Fibroblast of lung (primary cell): ENCODE results near the gene SLFN12L. TPM values are rescaled to one million over a fixed set of nuclear protein-coding genes. Genes with fewer than 3 reads are reported as not detected.
"Not testable (repeated sequence)": the region's sequence is repeated elsewhere in the genome, so short reads cannot be mapped to it uniquely, and the experiment has no call there.

ENCODE experiments used
- DNase-seq, 2 donors: peaks; one replicate each; pipeline versions ENCODE4 v3.0.0 to v3.0.0-alpha.2; 2010; ENCODE audit warnings: low read depth in 2 of 2
- H2AFZ ChIP-seq: 2 replicates; pipeline ENCODE4 v1.5.1; 2012; ENCODE audit warnings: low read length, control low read depth, inconsistent platforms
- H3K27ac ChIP-seq: 2 replicates; pipeline ENCODE4 v1.5.1; 2011; ENCODE audit warnings: low read length, control low read depth; ENCODE audit not compliant: insufficient read depth
- H3K27me3 ChIP-seq: 2 replicates; pipeline ENCODE4 v1.5.1; 2011; ENCODE audit warnings: mild to moderate bottlenecking, low read length; ENCODE audit not compliant: control insufficient read depth, insufficient read depth
- H3K36me3 ChIP-seq: 2 replicates; pipeline ENCODE4 v1.5.1; 2011; ENCODE audit warnings: low read length; ENCODE audit not compliant: control insufficient read depth, insufficient read depth
- H3K4me1 ChIP-seq: 2 replicates; pipeline ENCODE4 v1.5.1; 2011; ENCODE audit warnings: low read length; ENCODE audit not compliant: control insufficient read depth, insufficient read depth; ENCODE audit errors: extremely low read depth
- H3K4me2 ChIP-seq: 2 replicates; pipeline ENCODE4 v1.5.1; 2011; ENCODE audit warnings: low read length, control low read depth; ENCODE audit not compliant: insufficient read depth; ENCODE audit errors: extremely low read depth
- H3K4me3 ChIP-seq, 4 experiments: fragments of 200-600 bp in 1 of 4; sonication (generic) in 1 of 4; replicated peaks in 1 of 4; 2 replicates each; pipeline ENCODE4 v1.5.1; 2011 to 2016; ENCODE audit warnings: low read length in 4 of 4, low read depth in 3 of 4, mild to moderate bottlenecking in 3 of 4, control low read depth in 2 of 4, inconsistent platforms in 1 of 4, mixed read lengths in 1 of 4; ENCODE audit not compliant: insufficient read depth in 1 of 4; ENCODE audit errors: control extremely low read depth in 1 of 4
- H3K79me2 ChIP-seq: 2 replicates; pipeline ENCODE4 v1.5.1; 2012; ENCODE audit warnings: mild to moderate bottlenecking, low read length, inconsistent platforms; ENCODE audit not compliant: control insufficient read depth, insufficient read depth
- H3K9ac ChIP-seq: 2 replicates; pipeline ENCODE4 v1.5.1; 2011; ENCODE audit warnings: mild to moderate bottlenecking, low read length, control low read depth; ENCODE audit not compliant: insufficient read depth
- H3K9me3 ChIP-seq: 2 replicates; pipeline ENCODE4 v1.5.1; 2012; ENCODE audit warnings: low read depth, low read length; ENCODE audit not compliant: control insufficient read depth, insufficient read depth
- H4K20me1 ChIP-seq: 2 replicates; pipeline ENCODE4 v1.5.1; 2011; ENCODE audit warnings: low read length; ENCODE audit not compliant: control insufficient read depth, insufficient read depth; ENCODE audit errors: extremely low read depth
- EZH2 ChIP-seq: IDR thresholded peaks from 2 replicates; pipeline ENCODE4 v1.5.1; 2012; ENCODE audit warnings: low read length, control low read depth, mild to moderate bottlenecking; ENCODE audit errors: missing control alignments
- polyA plus RNA-seq, 2 donors: library from polyadenylated mRNA; depleted of rRNA in 1 of 2; stranded (reverse) in 1 of 2; unstranded in 1 of 2; fragments of >200 nt; gene quantifications; 2 replicates each; pipeline ENCODE4 v1.2.1, GENCODE V29; 2011 to 2012; ENCODE audit warnings: missing spikeins in 1 of 2
- total RNA-seq: library from RNA; depleted of rRNA; stranded (reverse); fragments of >200 nt; gene quantifications from 2 replicates; pipeline ENCODE4 v1.2.1, GENCODE V29; 2014
- TF ChIP-seq, protein P1 (sequence below), 2 donors: IDR thresholded peaks in 1 of 2; conservative IDR thresholded peaks in 1 of 2; 1 replicate in 1 of 2; 2 replicates in 1 of 2; pipeline ENCODE4 v1.5.1; 2011 to 2012; ENCODE audit warnings: low read length in 2 of 2, control low read depth in 1 of 2, inconsistent platforms in 1 of 2, low read depth in 1 of 2, mild to moderate bottlenecking in 1 of 2

Gene SLFN12L
- total and polyA plus RNA-seq, 2 donors (not counting 1 experiment from before 2014, with no cell fraction given) = 0.09 to 0.17 TPM

DNA sequence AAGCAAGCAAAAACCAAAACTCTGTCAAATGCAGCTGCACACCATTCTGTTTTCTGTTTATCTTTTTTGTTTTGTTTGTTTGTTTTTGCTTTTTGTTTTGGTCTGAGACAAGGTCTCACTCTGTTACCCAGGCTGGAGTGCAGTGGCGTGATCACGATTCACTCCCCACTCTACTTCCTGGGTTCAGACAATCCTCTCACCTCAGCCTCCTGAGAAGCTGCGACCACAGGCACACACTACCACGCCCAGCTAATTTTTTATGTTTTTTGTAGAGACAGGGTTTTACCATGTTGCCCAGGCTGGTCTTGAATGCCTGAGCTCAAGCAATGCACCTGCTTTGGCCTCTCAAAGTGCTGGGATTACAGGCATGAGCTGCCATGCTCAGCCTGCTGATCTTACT is 69.7 kb downstream of the SLFN12L start:
- no peaks in the 10 kb centered on the region for H3K9me3 ChIP-seq
- no peaks in the 10 kb centered on the region for H3K79me2 ChIP-seq
- no peak overlapping the region for H3K9ac ChIP-seq
- H4K20me1 ChIP-seq = no peaks in the 10 kb centered on the region
- H3K4me3 ChIP-seq = no peak overlapping the region
- DNase-seq = no peak
- TF ChIP-seq EZH2 = no peak
- TF ChIP-seq, protein P1, sequence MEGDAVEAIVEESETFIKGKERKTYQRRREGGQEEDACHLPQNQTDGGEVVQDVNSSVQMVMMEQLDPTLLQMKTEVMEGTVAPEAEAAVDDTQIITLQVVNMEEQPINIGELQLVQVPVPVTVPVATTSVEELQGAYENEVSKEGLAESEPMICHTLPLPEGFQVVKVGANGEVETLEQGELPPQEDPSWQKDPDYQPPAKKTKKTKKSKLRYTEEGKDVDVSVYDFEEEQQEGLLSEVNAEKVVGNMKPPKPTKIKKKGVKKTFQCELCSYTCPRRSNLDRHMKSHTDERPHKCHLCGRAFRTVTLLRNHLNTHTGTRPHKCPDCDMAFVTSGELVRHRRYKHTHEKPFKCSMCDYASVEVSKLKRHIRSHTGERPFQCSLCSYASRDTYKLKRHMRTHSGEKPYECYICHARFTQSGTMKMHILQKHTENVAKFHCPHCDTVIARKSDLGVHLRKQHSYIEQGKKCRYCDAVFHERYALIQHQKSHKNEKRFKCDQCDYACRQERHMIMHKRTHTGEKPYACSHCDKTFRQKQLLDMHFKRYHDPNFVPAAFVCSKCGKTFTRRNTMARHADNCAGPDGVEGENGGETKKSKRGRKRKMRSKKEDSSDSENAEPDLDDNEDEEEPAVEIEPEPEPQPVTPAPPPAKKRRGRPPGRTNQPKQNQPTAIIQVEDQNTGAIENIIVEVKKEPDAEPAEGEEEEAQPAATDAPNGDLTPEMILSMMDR (conservative IDR thresholded peaks at IDR 0.05 in 1 of 2, IDR thresholded peaks at IDR 0.05 in 1 of 2; ENCODE audit: low read depth in 1 of 2, low read length in 2 of 2) = no peak
- peaks cover 4% of the 10 kb centered on the region for H3K27me3 ChIP-seq
- H2AFZ ChIP-seq = no peak overlapping the region
- no peaks in the 10 kb centered on the region for H3K36me3 ChIP-seq
- H3K4me1 ChIP-seq = no peaks in the 10 kb centered on the region
- H3K4me2 ChIP-seq = no peak overlapping the region
- H3K27ac ChIP-seq = no peak overlapping the region

DNA sequence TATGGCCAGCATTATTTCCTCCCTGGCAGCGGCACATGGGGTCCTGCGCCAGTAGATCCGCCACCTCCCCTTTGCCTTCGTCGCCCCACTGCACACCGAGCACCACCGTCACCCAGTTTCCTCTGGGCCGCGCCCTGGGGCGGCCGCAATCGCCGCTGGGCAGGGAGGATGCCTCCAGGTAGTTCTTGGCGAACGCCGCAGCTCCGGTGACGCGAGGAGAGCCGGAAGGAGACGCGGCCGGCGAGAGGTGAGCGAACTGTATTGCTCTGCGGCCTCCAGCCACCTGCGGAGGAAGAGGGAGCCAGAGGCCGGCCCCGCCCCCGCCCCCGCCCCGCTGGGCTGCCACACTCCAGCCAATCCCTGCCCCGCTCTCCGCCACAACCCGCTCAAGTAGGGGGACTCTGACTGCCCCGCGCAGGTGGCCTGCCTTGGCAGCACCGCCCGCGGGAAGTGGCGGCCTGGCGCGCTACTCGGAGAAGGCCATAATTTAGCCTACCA is 77.1 kb downstream of the SLFN12L start:
- Histone ChIP-seq H3K27me3 (peaks cover 21% of the 10 kb centered on the region), H4K20me1 (no peaks in the 10 kb centered on the region), H3K4me3 (no peak overlapping the region), H3K4me1 (no peaks in the 10 kb centered on the region), H3K36me3 (no peaks in the 10 kb centered on the region), H3K9ac (no peak overlapping the region), H3K9me3 (no peaks in the 10 kb centered on the region), H2AFZ (no peak overlapping the region), H3K4me2 (no peak overlapping the region), H3K27ac (no peak overlapping the region), H3K79me2 (no peaks in the 10 kb centered on the region)
- TF ChIP-seq EZH2 = no peak
- TF ChIP-seq, protein P1 (conservative IDR thresholded peaks at IDR 0.05 in 1 of 2, IDR thresholded peaks at IDR 0.05 in 1 of 2; ENCODE audit: low read depth in 1 of 2, low read length in 2 of 2) = no peak
- no peak for DNase-seq

DNA sequence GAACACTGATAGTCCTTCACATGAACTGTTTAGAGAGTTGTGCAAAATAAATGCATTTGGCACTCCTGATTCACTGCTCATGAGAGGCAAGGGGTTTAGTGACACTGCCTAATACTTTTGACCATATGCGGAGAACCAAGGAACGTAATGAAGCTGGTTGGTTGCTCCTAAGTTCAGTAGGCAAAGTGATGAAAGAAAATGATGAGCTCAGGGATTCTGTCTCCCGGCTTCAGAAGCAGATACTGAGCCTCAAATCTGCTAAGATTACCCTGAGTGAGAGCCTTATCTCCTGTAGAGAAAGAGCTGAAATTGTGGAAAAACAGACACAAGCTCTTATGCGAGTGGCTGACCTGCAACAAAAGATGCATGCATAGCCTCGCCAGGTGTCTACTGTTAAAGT is 83.4 kb downstream of the SLFN12L start:
- not testable (repeated sequence) for H3K4me1 ChIP-seq, H3K4me3 ChIP-seq, H4K20me1 ChIP-seq, DNase-seq, H3K9me3 ChIP-seq, H3K79me2 ChIP-seq, H3K36me3 ChIP-seq, H3K27me3 ChIP-seq, H2AFZ ChIP-seq, H3K27ac ChIP-seq, H3K9ac ChIP-seq, H3K4me2 ChIP-seq
